Stimulated activated CD4-positive, alpha-beta T cell treated with anti-CD3 and anti-CD28 coated beads, TNF-alpha, amount 100 ng/mL, for 24 hours (primary cell): ENCODE results near the gene ANKRA2.
A peak's percentile ranks its signal among the peaks of the same experiment; 100 is the strongest.
"Not testable (repeated sequence)": the region's sequence is repeated elsewhere in the genome, so short reads cannot be mapped to it uniquely, and the experiment has no call there.

Experiments used
- DNase-seq, 3 experiments: peaks; one replicate each; pipeline ENCODE4 v3.0.0-alpha.2; 2020; ENCODE audit warnings: low read depth in 3 of 3

The ANKRA2 gene

GRCh38 chr5:73550016-73550415 is 15.4 kb downstream of the ANKRA2 start:
- DNase-seq: no peak

GRCh38 chr5:73545403-73545779 is 20.0 kb downstream of the ANKRA2 start:
- no peak for DNase-seq

- DNase-seq: no peak
These were observed 20.7 kb downstream of the ANKRA2 start for GRCh38 chr5:73544429-73545402.

- no peak for DNase-seq
These were observed 23.4 kb downstream of the ANKRA2 start for GRCh38 chr5:73542020-73542419.

- DNase-seq: no peak
These were observed 25.2 kb downstream of the ANKRA2 start for GRCh38 chr5:73540192-73540591.

- DNase-seq: no peak
These were observed 25.7 kb downstream of the ANKRA2 start for GRCh38 chr5:73539730-73540129.

GRCh38 chr5:73534971-73535370 is 30.5 kb downstream of the ANKRA2 start:
- no peak for DNase-seq

- no peak for DNase-seq
These were observed 31.3 kb downstream of the ANKRA2 start for GRCh38 chr5:73534011-73534644.

GRCh38 chr5:73532195-73532594 is 33.2 kb downstream of the ANKRA2 start:
- DNase-seq: no peak

- no peak for DNase-seq
These were observed 34.1 kb downstream of the ANKRA2 start for GRCh38 chr5:73531356-73531755.

- DNase-seq: no peak
These were observed 36.4 kb downstream of the ANKRA2 start for GRCh38 chr5:73529081-73529480.

GRCh38 chr5:73528248-73528647 is 37.2 kb downstream of the ANKRA2 start:
- no peak for DNase-seq

- DNase-seq: no peak
These were observed 39.7 kb downstream of the ANKRA2 start for GRCh38 chr5:73525606-73526203.

- no peak for DNase-seq
These were observed 41.6 kb downstream of the ANKRA2 start for GRCh38 chr5:73523861-73524260.

- no peak for DNase-seq
These were observed 42.5 kb downstream of the ANKRA2 start for GRCh38 chr5:73522989-73523388.

- DNase-seq: peak; percentile 41 to 58 (median 52)
These were observed 45.7 kb downstream of the ANKRA2 start for GRCh38 chr5:73519531-73520283.

GRCh38 chr5:73515232-73515631 is 50.2 kb downstream of the ANKRA2 start:
- DNase-seq: no peak

- no peak for DNase-seq
These were observed 51.0 kb downstream of the ANKRA2 start for GRCh38 chr5:73514418-73514817.

GRCh38 chr5:73513996-73514395 is 51.4 kb downstream of the ANKRA2 start:
- DNase-seq: no peak

GRCh38 chr5:73508521-73508920 is 56.9 kb downstream of the ANKRA2 start:
- DNase-seq: not testable (repeated sequence)

GRCh38 chr5:73507062-73507461 is 58.4 kb downstream of the ANKRA2 start:
- DNase-seq: no peak

GRCh38 chr5:73506459-73506955 is 58.9 kb downstream of the ANKRA2 start:
- DNase-seq: no peak
